NCI-H2107 (cell line): ENCODE results near the gene LTA4H.
"Not testable (repeated sequence)": the region's sequence is repeated elsewhere in the genome, so short reads cannot be mapped to it uniquely, and the experiment has no call there.

Experiments used
- DNase-seq: peaks from one replicate; lab custom pipeline; 2025; lab: John Stamatoyannopoulos, UW

The LTA4H gene

DNA sequence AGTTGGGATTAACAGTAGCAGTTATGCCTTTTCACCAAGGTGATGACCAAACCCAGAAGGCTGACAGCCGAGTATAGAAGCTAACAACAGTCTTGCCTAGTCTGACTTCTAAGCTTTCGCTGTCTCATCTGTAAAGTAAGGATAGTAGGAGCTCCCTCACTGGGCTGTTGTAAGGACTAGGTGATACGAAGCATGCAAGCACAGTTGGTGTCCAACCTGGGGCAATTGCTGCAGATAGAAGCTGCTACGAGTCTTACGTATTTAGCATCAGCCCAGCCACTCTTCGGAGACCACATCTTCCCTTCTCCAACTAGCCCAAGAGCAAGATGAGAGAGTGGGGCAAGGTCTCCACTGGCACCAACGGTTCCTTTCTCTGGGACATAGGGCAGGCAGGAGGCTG, 45.3 kb downstream of the LTA4H start:
- DNase-seq: no peak

DNA sequence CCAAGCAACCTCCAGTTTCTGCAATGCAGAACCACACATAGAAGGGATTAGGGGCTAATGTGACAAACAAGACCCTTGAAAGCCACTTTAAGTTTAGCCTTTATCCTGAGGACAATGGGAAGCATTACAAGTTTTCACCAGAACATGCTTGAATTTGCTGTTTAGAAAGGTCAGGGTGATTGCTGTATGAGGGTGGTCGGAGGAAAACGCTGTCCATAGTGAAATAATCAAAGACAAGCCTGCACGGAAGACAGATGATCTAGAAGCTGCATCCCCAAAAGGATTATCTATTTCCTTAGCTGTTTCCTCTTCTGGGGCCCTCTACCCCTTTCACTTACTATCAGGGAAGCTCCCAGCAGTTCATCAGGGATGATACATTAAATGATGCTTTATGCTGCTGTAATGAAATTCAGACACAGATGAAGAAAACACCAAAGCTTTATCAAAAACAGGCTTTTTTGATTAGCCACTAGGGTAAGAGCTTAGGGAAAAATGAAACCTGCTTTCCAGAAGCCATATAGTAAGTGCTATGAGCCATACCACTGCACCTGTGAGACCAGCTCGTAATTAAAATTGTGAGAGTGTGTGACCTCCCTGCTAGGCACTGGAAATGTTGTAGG, 45.8 kb downstream of the LTA4H start:
- no peak for DNase-seq

DNA sequence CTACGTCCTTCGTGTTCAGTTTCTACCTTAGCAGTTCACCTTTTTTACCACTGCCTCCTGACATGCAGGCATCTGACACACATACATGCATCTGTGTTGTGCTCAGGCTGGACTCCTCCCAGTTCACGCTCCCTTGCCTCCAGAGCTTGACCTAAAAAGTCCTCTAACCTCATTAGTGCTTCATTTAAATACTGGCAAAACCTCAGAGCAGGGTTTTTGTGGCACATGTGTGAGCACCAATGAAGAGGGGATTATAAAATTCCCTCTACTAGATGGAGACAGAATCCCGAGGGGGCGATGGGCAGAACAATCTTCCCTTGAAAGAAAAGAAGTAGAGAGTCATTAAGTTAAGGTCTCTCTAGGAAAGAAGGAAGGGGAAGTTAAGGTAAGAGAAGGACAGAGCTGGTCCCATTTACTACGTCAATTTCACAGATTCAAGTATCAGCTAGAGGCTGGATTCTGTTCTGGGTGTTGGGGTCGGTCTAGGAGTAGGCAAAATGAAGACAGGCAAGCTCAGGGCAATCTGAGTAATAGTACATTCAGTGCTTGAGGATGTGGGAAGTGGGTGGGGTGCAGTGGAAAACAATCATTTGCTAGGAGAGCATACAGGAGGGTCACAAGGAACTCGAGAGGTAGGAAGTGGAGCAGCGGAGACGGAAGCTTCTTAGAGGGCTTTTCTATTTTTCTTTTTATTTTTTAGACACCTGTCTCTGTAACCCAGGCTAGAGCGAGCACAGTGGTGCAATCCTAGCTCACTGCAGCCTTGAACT, 46.7 kb downstream of the LTA4H start:
- no peak for DNase-seq

DNA sequence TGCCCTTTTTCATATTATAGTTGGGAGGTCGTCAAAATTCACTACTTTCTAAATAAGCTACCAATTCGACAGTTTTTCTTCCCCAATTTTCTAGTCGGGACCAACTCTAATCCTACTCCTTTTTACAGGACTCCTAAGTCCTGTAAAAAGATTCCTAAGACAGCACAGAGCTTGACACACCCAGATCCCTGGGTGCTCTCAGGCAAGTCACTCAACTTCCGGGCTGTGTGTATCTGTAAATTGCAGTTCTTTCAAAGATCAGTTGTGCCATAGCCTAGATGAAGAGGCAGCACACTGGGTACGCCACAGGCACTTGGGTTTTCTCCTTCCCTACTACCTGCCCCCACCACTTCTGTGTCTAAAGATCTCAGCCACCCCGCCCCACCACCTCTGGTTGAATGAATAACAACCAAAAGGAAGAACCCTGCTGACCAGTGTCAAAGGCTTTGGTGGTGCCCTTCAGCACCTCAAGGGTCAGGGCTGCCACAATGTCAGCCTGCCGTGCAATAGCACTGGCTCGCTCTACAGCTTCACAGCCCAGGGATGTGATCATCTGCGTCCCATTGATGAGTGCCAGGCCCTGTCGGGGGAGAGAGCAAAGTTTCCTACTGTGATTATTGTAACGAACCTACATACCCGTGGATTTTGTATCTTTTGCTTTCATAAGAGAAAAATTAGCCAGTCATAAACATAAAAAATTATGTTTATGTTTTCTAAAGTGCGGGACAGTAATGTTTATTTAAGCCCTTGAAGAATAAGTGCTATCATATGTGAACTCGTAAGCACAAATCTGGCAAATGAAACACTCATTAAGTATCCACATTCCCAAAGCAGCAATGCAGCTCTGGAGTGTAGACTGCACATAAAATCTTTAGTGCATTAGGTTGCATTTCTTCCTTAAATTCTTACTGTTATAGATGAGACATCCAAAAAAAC, 48.5 kb downstream of the LTA4H start:
- no peak for DNase-seq

DNA sequence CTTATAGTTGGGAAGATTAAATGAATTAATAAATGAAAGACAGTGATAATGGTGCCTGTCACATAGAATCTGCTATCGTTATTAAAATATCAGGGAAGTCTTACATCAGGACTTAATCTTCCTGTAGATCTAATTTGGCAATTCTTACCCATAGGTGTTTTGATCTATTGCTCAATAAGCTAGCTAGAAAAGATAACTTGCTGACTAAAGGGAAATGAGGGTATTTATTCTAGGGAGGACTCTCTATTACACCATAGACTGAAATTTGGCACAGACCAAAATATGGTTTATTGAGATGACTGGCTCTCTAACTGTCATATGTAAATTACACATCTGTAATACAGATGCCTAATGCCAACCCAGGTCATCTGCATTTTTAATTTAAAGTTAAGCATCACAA, 50.7 kb downstream of the LTA4H start:
- DNase-seq: no peak

DNA sequence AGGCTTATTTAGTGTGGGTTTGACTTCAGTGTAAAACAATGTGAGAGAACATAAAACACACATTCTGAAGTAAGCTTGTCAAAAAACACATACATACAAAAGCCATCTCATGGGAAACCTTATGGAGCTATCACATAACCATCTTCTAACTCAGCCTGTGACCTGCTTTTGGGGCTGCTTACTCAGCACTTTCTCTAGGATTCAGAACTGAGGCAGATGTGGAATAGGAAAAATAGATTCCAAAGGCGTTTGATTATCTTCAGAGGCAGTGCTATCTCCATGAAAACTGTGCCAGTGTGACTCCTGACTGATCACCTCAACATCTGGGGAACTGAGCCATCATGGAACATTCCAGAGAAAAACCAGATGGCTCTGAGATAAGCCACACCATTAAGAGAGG, 52.8 kb downstream of the LTA4H start:
- no peak for DNase-seq

DNA sequence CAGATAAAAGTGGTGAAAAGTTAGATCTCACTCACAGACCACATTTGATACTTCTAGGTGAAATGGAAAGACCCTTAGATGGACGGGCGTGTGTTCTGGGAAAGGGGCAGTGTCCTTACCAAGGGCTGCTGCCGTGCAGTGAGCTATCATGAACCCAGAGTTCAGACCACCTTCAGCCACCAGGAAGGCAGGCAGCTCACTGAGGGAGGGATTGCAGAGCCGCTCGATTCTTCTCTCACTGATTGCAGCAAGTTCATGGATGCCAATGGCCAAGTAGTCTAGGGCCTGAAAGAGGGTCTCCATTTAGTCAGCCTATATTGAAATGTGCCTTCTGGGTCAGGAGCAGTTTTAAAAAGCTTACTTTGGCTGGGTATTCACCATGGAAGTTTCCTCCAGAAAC, 55.0 kb downstream of the LTA4H start:
- no peak for DNase-seq

DNA sequence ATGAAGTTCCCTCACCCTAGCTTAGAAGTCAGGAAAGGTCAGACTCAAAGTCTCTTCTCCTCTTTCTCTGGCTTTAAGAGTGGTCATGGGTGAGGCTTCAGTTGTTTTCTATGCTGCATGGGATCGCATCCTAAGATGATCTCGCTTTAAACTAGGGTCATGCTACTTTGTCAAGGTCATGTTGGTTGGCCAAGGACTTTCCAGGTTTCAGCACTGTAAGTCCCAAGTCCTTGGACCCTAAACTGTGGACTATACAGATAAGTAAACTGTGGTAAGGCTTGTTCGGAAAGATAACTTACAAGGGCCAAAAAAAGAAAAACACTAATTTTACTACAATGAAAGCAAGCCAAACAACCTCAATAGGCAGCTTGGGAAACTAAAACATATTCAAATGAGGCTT, 56.6 kb downstream of the LTA4H start:
- no peak for DNase-seq

DNA sequence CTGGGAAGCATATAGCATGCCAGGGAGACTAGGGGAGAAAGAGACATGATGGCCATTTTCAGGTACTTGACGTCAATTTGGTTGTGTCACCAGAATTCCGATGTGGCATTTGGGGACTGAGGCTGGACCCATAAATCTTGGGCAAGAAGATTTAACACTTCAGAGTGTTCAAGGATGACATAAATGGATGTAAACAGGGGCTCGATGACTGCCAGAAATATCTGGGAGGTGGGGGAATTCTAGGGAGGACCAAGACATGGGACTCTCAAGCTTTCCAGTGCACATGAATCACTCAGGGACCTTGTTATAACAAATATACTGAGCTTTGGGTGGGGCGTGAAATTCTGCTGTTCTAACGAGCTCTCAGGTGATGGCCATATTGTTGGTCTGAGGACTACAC, 57.0 kb downstream of the LTA4H start:
- DNase-seq: no peak

DNA sequence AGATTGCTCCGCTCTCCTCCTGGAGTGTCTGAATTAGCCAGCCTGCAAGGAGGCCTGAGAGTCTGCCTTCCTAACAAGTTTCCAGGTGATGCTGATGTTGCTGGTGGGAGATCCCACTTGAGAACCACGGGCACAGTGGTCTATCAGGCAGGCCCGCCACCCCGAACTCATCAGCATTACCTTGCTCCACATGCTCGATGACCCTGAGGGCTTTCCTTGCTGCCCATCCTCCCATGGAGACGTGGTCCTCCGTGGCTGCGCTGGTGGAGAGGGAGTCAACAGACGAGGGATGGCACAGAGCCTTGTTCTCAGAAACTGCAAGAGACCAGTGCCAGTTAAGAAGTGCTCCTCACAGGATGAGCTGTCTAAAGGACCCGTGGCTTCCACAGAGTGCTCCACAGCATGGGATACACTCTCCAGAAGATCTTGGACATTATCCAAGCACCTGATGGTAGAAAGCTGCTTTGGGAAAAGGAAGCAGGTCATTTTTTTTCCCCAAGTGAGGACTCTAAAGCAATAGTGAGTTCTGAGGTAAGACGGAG, 57.6 kb downstream of the LTA4H start:
- DNase-seq: no peak

DNA sequence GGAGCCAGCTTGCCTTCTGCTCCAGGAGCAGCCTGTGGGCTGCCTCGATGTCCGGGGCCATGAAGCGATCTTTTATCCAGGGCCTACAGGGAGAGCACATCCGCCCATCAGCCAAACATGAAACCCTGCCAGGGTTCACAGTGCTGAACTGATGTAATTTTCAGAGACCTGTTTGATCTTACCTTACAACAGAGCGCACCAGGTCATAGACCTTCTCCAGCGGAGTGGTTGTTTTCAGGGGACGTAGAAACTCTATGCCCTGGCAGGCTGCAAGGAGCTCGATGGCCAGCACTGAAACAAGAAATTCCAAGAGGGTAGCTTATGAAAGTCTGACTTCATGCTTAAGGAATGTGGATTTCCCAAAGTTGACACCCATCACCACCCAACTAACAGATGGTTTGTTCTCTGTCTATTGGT, 59.0 kb downstream of the LTA4H start:
- DNase-seq: no peak

DNA sequence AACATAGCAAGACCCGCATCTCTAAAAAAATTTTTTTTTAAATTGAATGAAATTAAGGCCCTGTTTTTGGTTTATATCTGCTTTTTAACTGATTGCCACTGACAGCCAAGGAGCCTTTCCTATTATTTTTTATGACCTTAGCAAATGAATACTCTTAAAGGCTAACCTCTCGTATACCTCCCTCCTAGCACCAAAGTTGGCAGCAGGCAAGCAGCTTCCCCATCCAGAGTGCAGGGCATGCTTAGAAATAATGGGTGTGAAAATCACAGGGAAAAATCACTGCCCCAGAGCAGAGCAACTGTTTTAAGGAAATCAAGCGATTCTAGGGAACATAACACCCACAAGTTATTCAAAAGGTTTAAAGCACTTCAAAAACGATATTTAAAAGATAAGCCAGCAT, 59.9 kb downstream of the LTA4H start:
- no peak for DNase-seq

DNA sequence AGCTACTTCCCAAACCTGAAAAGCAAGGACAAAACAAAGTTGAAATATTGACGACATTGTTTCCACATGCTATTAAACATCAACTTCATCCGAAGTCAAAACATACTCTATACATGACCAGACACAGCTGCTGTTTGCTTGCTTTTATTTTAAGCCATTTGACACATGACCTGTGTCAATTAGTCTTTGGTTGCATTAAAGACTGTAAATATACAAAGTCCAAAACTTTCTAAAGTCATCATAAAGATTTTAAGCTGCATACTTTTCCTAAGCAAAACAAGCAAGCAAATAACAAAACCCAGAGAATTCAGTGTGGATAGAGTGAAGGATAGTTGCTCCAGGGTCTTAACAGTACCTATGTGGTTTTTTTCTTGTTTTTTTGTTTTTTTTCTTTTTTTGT, 61.0 kb downstream of the LTA4H start:
- no peak for DNase-seq

DNA sequence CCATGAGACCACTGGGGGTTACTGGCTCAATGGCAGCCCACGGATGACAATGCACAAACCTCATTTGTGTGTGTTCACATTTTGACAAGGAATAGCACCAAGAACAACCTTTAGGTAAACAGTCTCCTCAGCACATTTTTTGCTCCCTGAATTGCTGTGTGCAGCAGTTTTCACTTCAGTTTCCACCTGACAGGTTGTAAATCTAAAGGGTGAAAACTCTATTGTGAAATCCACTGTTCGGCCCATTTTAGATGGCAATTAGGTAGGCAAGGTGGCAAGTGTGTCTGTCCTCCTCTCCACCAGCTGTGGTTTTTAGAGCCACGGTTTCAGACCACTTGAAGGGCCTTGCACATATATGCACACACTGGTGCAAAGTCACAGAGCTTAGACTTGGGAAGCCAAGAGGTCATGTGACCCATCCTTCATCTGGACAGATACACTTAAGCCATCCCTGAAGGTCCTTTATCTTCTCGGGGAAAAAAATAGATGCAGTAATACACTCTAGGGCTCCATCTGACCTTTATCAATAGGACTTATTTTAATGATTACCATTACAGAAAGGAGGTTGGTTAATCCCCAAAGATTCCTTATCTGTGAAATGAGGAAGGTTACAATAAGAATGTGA, 62.4 kb downstream of the LTA4H start:
- DNase-seq: no peak

DNA sequence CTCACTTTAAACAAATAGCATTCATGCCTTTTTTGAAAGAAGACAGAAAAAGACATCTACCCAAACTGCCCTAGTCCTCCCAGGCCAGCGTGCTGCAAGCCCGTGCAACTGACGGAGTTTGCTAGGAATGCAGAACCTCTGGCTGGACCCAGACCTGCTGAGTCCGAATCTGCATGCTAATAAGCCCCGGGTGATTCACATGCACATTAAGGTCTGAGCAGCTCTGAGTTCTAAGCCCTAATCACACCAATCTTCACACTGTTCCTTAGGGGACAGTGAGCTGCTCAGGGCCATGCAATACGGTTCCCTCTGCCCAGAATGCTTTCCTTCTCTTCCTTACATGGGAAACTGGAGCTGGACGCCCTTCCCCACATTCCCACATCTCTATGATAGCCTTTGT, 64.5 kb downstream of the LTA4H start:
- no peak for DNase-seq

DNA sequence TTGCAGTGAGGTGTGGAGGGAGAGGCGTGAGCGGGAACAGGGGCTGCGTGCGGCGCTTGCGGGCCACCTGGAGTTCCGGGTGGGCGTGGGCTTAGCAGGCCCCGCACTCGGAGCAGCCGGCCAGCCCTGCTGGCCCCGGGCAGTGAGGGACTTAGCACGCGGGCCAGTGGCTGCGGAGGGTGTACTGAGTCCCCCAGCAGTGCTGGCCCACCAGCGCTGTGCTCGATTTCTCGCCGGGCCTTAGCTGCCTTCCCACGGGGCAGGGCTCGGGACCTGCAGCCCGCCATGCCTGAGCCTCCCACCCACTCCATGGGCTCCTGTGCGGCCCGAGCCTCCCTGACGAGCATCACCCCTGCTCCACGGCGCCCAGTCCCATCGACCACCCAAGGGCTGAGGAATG, 66.3 kb downstream of the LTA4H start:
- not testable (repeated sequence) for DNase-seq

DNA sequence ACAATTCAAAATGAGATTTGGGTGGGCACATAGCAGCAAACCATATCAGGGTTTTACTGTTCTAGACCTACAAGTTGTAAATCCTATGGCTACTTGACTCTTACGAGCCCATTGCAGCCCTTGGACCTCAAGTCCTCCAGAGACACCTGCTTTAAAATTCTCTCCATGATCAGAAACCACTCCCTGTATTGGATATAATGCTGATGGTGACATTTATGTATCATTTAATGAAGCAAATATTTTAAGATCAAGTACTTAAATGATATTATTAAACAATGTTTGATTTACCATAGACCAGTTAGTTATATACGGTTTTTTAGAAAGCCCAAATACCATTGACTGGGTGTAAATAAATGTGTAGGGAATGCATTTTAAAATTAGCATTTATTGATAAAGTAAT, 68.1 kb downstream of the LTA4H start:
- no peak for DNase-seq

DNA sequence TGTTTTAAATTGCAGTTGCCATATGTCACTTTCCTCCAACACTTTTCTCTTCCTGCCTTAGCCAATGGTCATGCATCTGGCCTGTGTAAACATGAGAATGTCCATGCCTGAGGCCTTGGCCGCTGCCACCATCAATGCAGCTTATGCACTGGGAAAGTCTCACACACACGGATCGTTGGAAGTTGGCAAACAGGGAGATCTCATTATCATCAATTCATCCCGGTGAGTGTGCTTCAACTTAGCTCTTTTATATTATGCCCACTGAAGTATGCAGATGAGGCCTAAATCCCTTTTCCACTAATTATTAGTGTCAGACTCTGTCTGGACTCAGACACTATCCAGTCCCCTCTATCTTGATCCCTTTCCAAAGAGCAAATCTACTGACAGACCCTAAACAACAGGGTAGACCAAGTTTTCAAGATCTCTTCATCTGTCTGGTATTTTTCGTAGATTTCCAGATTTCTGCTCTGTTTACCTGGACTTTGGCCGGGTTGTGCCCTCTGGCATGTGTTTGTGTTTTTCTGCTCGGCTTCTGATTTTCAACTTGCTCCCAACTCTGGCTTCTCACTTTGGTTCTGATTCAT, 69.0 kb downstream of the LTA4H start:
- no peak for DNase-seq

DNA sequence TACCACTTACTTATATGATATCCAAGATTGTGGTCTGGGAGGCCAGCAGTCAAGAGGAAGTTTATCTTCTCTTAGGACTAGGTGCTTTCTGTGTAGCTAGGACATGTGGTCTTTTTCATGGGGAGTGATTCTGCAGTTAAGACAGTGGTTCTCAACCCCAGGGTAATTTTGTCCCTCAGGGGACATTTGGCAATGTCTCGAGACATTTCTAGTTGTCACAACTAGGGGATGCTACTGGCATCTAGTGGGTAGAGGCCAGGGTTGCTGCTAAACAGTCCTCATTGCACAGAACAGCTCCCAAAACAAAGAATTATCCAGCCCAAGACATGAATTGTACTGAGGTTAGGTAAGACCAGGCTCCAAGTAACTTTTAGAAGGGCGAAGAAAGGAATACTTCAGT, 72.3 kb downstream of the LTA4H start:
- no peak for DNase-seq

DNA sequence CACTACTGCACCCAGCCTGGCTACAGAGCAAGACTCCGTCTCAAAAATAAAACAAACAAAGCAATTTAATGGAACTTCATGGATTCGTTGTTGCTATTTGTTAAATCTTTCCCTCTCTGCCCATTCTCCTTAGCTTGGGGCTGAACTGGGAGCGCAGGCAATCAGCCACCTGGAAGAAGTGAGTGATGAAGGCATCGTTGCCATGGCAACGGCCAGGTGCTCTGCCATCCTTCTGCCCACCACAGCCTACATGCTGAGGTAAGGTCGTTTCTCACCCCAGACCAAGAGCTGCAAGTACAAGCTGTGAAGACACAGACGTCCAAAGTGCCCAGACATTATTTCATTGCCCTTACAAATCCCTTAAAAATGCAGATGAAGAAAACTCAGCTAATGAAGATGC, 73.2 kb downstream of the LTA4H start:
- no peak for DNase-seq

DNA sequence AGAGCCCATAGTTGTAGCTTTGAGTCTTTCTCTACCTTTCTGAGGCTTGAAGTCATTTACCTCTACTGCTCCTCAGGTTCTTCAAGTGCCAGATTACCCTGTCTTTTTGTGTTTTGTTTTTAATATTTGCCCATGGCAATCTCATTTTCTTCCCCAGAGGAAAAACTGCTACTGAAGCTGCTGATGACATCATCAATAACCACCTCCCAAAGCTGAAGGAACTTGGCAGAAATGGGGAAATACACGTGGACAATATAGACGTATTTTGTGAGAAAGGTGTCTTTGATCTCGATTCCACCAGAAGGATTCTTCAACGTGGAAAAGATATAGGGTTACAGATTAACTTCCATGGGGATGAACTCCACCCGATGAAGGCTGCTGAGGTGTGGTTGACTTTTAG, 75.1 kb downstream of the LTA4H start:
- DNase-seq: no peak

DNA sequence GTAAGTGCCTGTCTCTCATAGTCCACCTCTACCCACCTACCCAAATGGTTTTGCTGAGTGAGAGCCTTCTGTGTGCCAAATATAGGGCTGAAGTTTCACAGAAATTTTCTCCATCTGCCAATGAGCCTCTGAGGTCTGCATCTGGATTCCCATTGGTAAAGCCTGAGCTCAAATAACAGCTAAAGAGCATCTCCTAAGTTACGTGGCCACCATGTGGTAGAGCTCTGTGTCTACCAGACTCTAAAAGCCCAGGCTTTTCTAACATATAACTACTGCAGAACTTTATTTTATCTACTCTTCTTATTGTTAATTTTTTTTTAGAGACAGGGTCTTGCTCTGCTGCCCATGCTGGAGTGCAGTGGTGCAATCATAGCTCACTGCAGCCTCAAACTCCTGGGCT, 76.3 kb downstream of the LTA4H start:
- no peak for DNase-seq
